ENCODE data around the gene PAPPA2.

The PAPPA2 gene

DNA sequence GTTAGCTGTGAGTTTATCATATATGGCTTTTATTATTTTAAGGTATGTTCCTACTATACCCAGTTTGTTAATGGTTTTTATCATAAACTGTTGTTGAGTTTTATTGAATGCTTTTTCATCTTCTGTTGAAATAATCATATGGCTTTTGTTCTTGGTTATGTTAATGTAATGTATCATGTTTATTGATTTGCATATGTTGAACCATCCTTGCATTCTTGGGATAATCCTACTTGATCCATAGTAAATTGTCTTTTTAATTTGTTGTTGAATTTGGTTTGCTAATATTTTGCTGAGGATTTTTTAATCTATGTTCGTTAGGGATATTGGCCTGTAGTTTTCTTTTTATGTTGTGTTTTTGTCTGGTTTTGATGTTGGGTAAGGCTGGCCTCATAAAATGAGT lies 185.6 kb downstream of the PAPPA2 start:
- CTCF ChIA-PET: no interaction called here
- H3K4me1 ChIP-seq (ENCODE audit: control insufficient read depth, insufficient read depth, low read length): no peaks in the 10 kb centered on the region
- no peak overlapping the region for H3K27ac ChIP-seq (ENCODE audit: extremely low read depth, low read depth, low read length)
- POLR2A ChIA-PET: no interaction called here
- no peaks in the 10 kb centered on the region for H3K36me3 ChIP-seq (ENCODE audit: control insufficient read depth in 2 of 2, insufficient read depth in 1 of 2, low read length in 2 of 2)
- no peak overlapping the region for H3K4me3 ChIP-seq (ENCODE audit: low read depth, low read length)
- H3K9me3 ChIP-seq (ENCODE audit: control insufficient read depth, insufficient read depth, low read depth, low read length): no peaks in the 10 kb centered on the region
- TF ChIP-seq, protein P1, sequence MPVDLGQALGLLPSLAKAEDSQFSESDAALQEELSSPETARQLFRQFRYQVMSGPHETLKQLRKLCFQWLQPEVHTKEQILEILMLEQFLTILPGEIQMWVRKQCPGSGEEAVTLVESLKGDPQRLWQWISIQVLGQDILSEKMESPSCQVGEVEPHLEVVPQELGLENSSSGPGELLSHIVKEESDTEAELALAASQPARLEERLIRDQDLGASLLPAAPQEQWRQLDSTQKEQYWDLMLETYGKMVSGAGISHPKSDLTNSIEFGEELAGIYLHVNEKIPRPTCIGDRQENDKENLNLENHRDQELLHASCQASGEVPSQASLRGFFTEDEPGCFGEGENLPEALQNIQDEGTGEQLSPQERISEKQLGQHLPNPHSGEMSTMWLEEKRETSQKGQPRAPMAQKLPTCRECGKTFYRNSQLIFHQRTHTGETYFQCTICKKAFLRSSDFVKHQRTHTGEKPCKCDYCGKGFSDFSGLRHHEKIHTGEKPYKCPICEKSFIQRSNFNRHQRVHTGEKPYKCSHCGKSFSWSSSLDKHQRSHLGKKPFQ (tag by site-specific recombination; IDR thresholded peaks at IDR 0.05): no peak
- no peak for TF ChIP-seq ZBTB7A (tag by site-specific recombination; IDR thresholded peaks at IDR 0.05; ENCODE audit: low read depth)
- TF ChIP-seq FEZF1 (tag by site-specific recombination; IDR thresholded peaks at IDR 0.05): no peak
- TF ChIP-seq ZNF785 (tag by site-specific recombination; IDR thresholded peaks at IDR 0.05): no peak
- TF ChIP-seq ZNF768 (tag by site-specific recombination; IDR thresholded peaks at IDR 0.05): no peak
- no peak for TF ChIP-seq ZNF121 (tag by site-specific recombination; IDR thresholded peaks at IDR 0.05)
- no peak for TF ChIP-seq YY2 (tag by site-specific recombination; IDR thresholded peaks at IDR 0.05)
- TF ChIP-seq, protein P2, sequence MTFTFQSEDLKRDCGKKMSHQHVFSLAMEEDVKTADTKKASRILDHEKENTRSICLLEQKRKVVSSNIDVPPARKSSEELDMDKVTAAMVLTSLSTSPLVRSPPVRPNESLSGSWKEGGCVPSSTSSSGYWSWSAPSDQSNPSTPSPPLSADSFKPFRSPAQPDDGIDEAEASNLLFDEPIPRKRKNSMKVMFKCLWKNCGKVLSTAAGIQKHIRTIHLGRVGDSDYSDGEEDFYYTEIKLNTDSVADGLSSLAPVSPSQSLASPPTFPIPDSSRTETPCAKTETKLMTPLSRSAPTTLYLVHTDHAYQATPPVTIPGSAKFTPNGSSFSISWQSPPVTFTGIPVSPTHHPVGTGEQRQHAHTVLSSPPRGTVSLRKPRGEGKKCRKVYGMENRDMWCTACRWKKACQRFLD (tag by site-specific recombination; IDR thresholded peaks at IDR 0.05): no peak
- TF ChIP-seq KLF7 (tag by site-specific recombination; IDR thresholded peaks at IDR 0.05; ENCODE audit: borderline replicate concordance): no peak
- TF ChIP-seq ZNF558 (tag by site-specific recombination; IDR thresholded peaks at IDR 0.05): no peak
- no peak for TF ChIP-seq ZNF248 (tag by site-specific recombination; IDR thresholded peaks at IDR 0.05)
- no peak for TF ChIP-seq ZNF157 (tag by site-specific recombination; IDR thresholded peaks at IDR 0.05)
- TF ChIP-seq, protein P3, sequence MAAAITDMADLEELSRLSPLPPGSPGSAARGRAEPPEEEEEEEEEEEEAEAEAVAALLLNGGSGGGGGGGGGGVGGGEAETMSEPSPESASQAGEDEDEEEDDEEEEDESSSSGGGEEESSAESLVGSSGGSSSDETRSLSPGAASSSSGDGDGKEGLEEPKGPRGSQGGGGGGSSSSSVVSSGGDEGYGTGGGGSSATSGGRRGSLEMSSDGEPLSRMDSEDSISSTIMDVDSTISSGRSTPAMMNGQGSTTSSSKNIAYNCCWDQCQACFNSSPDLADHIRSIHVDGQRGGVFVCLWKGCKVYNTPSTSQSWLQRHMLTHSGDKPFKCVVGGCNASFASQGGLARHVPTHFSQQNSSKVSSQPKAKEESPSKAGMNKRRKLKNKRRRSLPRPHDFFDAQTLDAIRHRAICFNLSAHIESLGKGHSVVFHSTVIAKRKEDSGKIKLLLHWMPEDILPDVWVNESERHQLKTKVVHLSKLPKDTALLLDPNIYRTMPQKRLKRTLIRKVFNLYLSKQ (tag by site-specific recombination; IDR thresholded peaks at IDR 0.05; ENCODE audit: borderline replicate concordance): no peak

DNA sequence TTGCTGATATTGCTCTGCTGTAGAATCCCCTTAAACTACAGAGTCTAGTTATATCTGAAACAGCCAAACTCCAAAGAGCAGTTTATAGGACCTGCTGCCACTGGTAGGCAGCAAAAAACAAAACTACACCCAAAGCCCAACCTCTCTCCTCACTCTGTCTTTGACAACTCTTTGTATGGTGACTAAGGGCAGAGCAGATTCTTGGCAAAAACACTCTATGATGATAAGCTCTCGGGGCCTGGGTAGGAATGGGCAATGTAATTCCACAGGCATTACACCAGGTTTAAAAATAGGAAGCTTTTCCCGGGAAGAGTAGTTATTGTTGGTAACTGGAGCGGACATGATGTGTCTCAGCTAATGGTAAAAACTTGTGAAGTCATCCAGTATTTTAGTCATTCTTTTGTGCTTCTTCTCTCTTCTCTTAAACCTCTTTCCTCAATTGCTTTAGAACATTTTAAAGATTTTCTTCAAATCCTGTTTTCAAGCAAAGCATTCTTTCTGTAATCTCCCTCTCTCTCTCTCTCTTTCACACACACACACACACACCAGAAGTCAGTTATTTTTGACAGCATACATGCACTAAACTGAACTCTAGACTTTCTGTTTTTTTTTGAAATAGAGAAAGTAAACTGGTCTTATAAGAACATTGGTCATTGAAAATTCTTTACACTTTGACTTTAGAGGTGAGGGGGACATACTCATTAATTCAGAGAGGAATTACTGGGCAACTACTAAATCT lies 193.5 kb downstream of the PAPPA2 start:
- Histone ChIP-seq H3K4me3 (ENCODE audit: low read depth, low read length) (no peak overlapping the region), H3K27ac (ENCODE audit: extremely low read depth, low read depth, low read length) (no peak overlapping the region), H3K9me3 (ENCODE audit: control insufficient read depth, insufficient read depth, low read depth, low read length) (no peaks in the 10 kb centered on the region), H3K36me3 (ENCODE audit: control insufficient read depth in 2 of 2, insufficient read depth in 1 of 2, low read length in 2 of 2) (no peaks in the 10 kb centered on the region), H3K4me1 (ENCODE audit: control insufficient read depth, insufficient read depth, low read length) (no peaks in the 10 kb centered on the region; the same call in 1 of the 2 replicates)
- no peak for TF ChIP-seq ZNF776 (tag by site-specific recombination; IDR thresholded peaks at IDR 0.05; ENCODE audit: borderline replicate concordance)
- ChIA-PET CTCF (interaction anchor here (0.6 to 1.0 kb wide), 3 partner anchors 38 to 273 kb away, joined by 4 read pairs; no protein-coding TSS in a partner anchor), POLR2A (interaction anchor here (0.6 kb wide), 1 partner anchor 56 kb away, joined by 3 read pairs; no protein-coding TSS in a partner anchor)

DNA sequence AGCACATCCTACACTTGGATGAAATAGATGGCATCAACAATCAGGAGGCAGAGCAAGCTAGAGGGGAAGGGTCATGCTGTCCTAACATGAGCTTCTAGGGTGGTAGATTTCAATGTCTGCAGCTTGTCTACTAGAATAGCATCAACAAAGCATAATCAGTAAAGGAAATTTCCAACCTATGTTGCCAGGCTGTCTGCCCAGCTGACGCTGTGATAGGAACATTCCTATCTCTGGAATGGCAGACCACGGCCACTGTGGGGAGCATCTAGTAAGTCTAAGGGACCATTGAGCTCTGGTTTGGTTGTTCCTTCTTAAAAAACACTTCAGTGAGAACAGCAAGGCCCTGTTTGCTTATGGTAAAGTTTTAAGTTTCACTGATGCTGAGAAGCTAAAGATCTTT lies 206.8 kb downstream of the PAPPA2 start:
- H3K27ac ChIP-seq (ENCODE audit: extremely low read depth, low read depth, low read length): no peak overlapping the region
- ChIA-PET CTCF (interaction anchor here (1.5 kb wide), 1 partner anchor 211 kb away, joined by 3 read pairs; no protein-coding TSS in a partner anchor), POLR2A (no interaction called here)
- no peaks in the 10 kb centered on the region for H3K9me3 ChIP-seq (ENCODE audit: control insufficient read depth, insufficient read depth, low read depth, low read length)
- H3K4me1 ChIP-seq (ENCODE audit: control insufficient read depth, insufficient read depth, low read length): no peaks in the 10 kb centered on the region
- TF ChIP-seq KLF1 (tag by site-specific recombination; IDR thresholded peaks at IDR 0.05) (no peak), ZNF248 (tag by site-specific recombination; IDR thresholded peaks at IDR 0.05) (no peak), ZNF184 (tag by site-specific recombination; IDR thresholded peaks at IDR 0.05) (no peak), GFI1B (tag by site-specific recombination; IDR thresholded peaks at IDR 0.05) (no peak)
- H3K36me3 ChIP-seq (ENCODE audit: control insufficient read depth in 2 of 2, insufficient read depth in 1 of 2, low read length in 2 of 2): no peaks in the 10 kb centered on the region
- no peak overlapping the region for H3K4me3 ChIP-seq (ENCODE audit: low read depth, low read length)
